K562 (cell line): ENCODE measurements around the gene CCT3. TPM values are rescaled to one million over a fixed set of nuclear protein-coding genes. Genes with fewer than 3 reads are reported as not detected.

Experiments used
- BRF1 ChIP-seq: IDR thresholded peaks from 3 replicates; pipeline ENCODE4 v1.6.1; 2011; ENCODE audit warnings: borderline replicate concordance, mild to moderate bottlenecking; ENCODE audit not compliant: insufficient read length; ENCODE audit errors: extremely low read depth
- CC2D1A ChIP-seq: fragments of 450-650 bp; IDR thresholded peaks from 2 replicates; pipeline ENCODE4 v1.6.1; 2017; ENCODE audit warnings: mild to moderate bottlenecking
- ETV1 ChIP-seq: fragments of 450-650 bp; conservative IDR thresholded peaks from 2 replicates; pipeline ENCODE4 v1.6.1; 2016; ENCODE audit warnings: missing genetic modification characterization, control low read depth, low read depth, missing compliant biosample characterization
- HSF4 ChIP-seq: fragments of 250-450 bp; sonication (Bioruptor Pico); IDR thresholded peaks from 2 replicates; pipeline ENCODE4 v2.1.2; 2022; ENCODE audit warnings: mild to moderate bottlenecking, moderate library complexity, borderline replicate concordance
- KDM4B ChIP-seq, 2 experiments: fragments of 450-650 bp in 1 of 2; sonication (generic) in 1 of 2; IDR thresholded peaks; 2 replicates each; pipeline ENCODE4 v1.6.1; 2016 to 2017; ENCODE audit warnings: borderline replicate concordance in 2 of 2, antibody characterized with exemption in 1 of 2, low read depth in 1 of 2, mild to moderate bottlenecking in 1 of 2
- KLF16 ChIP-seq: IDR thresholded peaks from 2 replicates; pipeline ENCODE4 v1.6.1; 2016; ENCODE audit warnings: antibody characterized with exemption
- NELFE ChIP-seq: IDR thresholded peaks from 2 replicates; pipeline ENCODE4 v1.6.1; 2011; ENCODE audit warnings: mild to moderate bottlenecking; ENCODE audit not compliant: insufficient read depth, insufficient read length
- SMARCE1 ChIP-seq: fragments of 450-650 bp; IDR thresholded peaks from 2 replicates; pipeline ENCODE4 v1.7.1; 2016; ENCODE audit warnings: mild to moderate bottlenecking
- TARDBP ChIP-seq: fragments of 450-650 bp; IDR thresholded peaks from 2 replicates; pipeline ENCODE4 v1.6.1; 2016
- WHSC1 ChIP-seq: IDR thresholded peaks from one replicate; pipeline ENCODE4 v1.6.1; 2012; ENCODE audit warnings: low read length, control low read depth, inconsistent platforms
- XRCC3 ChIP-seq: fragments of 450-650 bp; IDR thresholded peaks from 2 replicates; pipeline ENCODE4 v1.6.1; 2017; ENCODE audit warnings: mild to moderate bottlenecking, moderate library complexity
- YBX1 ChIP-seq: fragments of 450-650 bp; IDR thresholded peaks from 2 replicates; pipeline ENCODE4 v1.7.1; 2016; ENCODE audit warnings: mild to moderate bottlenecking
- ZBTB1 ChIP-seq: sonication (generic); formaldehyde crosslinking; IDR thresholded peaks from 2 replicates; pipeline ENCODE4 v1.8.1; 2023; ENCODE audit warnings: missing genetic modification reagents, low read depth, mild to moderate bottlenecking, borderline replicate concordance
- polyA plus RNA-seq, 8 experiments: library from polyadenylated mRNA; depleted of rRNA in 4 of 8; stranded (reverse) in 5 of 8; unstranded in 3 of 8; fragments of >200 nt; fragmentation: Nextera tagmentation in 2 of 8; fragmentation: Illumina TruSeq in 1 of 8; extraction: Ambion mirVana in 2 of 8; extraction: Trizol in 1 of 8; gene quantifications; 2 replicates each; pipeline versions ENCODE4 v1.2.1 to v1.2.3, GENCODE V29; 2011 to 2014; ENCODE audit warnings: inconsistent platforms in 1 of 8, missing spikeins in 1 of 8
- total RNA-seq, 7 experiments: library from RNA; depleted of rRNA in 6 of 7; stranded (reverse); fragments of >200 nt in 6 of 7; fragmentation: Illumina TruSeq in 2 of 7; extraction: Trizol in 2 of 7; gene quantifications; 2 replicates each; pipeline versions ENCODE4 v1.2.1 to v1.2.3, GENCODE V29; 2011 to 2021; ENCODE audit warnings: low replicate concordance in 1 of 7
- TF ChIP-seq, protein P1 (sequence below): fragments of 200-800 bp; sonication (Bioruptor generic); IDR thresholded peaks from 2 replicates; pipeline ENCODE4 v1.6.1; 2017; ENCODE audit warnings: missing genetic modification characterization, missing compliant biosample characterization
- TF ChIP-seq, protein P2 (sequence below): sonication (generic); formaldehyde crosslinking; IDR thresholded peaks from 2 replicates; pipeline ENCODE4 v1.8.1; 2023; ENCODE audit warnings: mild to moderate bottlenecking, missing genetic modification reagents, moderate library complexity
- TF ChIP-seq, protein P3 (sequence below): fragments of 250-450 bp; sonication (Bioruptor Pico); IDR thresholded peaks from 2 replicates; pipeline ENCODE4 v1.4.0; 2020; ENCODE audit warnings: borderline replicate concordance
- TF ChIP-seq, protein P4 (sequence below): fragments of 250-450 bp; sonication (Bioruptor Pico); IDR thresholded peaks from 2 replicates; pipeline ENCODE4 v1.8.0; 2022; ENCODE audit warnings: moderate library complexity, mild to moderate bottlenecking, inconsistent platforms
- TF ChIP-seq, protein P5 (sequence below): IDR thresholded peaks from 2 replicates; pipeline ENCODE4 v1.6.1; 2011; ENCODE audit warnings: borderline replicate concordance, low read depth, mild to moderate bottlenecking, moderate library complexity, low read length; ENCODE audit not compliant: insufficient read depth, poor library complexity, severe bottlenecking
- TF ChIP-seq, protein P6 (sequence below): fragments of 250-450 bp; sonication (Bioruptor Pico); IDR thresholded peaks from 2 replicates; pipeline ENCODE4 v1.6.1; 2021; ENCODE audit warnings: mild to moderate bottlenecking

Gene CCT3
- total and polyA plus RNA-seq, 9 of the 15 experiments (the other 6 are each of a cell fraction or from before 2014, with no cell fraction given) = 475 to 1,167 (median 610) TPM

DNA sequence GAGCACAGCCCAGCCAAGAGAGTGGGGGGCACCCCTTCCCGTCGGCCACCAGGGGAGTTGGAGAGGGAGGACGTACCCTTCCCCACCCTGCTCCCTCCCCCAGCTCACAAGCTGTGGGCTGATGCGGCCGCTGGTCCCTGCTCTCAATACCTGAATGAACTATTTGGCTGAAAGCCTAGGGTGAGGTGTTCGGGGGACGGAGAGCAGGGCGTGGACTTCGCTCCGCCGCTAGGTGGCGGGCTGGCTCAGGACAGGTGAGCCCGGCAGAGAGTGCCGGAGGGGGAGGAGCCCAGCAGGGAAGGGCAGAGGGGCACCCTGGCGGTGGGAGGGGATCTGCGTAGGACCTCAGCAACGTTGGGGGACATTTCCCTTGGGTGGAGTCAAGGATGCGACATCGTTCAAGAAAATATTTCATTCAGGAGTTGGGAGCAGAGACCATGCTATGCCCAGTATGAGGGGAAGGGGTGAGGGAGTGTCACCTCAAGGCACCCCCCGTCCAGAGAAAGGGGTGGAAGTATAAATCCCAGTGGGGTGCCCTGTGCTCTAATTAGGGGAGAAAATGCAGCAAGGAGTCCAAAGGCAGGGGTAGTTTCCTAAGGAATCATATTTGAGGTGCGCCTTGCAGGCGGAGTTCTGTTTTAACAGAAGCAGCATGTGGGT, 18.9 kb upstream of the CCT3 start (continued):
- TF ChIP-seq, protein P1, sequence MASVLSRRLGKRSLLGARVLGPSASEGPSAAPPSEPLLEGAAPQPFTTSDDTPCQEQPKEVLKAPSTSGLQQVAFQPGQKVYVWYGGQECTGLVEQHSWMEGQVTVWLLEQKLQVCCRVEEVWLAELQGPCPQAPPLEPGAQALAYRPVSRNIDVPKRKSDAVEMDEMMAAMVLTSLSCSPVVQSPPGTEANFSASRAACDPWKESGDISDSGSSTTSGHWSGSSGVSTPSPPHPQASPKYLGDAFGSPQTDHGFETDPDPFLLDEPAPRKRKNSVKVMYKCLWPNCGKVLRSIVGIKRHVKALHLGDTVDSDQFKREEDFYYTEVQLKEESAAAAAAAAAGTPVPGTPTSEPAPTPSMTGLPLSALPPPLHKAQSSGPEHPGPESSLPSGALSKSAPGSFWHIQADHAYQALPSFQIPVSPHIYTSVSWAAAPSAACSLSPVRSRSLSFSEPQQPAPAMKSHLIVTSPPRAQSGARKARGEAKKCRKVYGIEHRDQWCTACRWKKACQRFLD (CRISPR knock-in tag) = no peak
- TF ChIP-seq KLF16 = no peak
- no peak for TF ChIP-seq WHSC1
- TF ChIP-seq, protein P2, sequence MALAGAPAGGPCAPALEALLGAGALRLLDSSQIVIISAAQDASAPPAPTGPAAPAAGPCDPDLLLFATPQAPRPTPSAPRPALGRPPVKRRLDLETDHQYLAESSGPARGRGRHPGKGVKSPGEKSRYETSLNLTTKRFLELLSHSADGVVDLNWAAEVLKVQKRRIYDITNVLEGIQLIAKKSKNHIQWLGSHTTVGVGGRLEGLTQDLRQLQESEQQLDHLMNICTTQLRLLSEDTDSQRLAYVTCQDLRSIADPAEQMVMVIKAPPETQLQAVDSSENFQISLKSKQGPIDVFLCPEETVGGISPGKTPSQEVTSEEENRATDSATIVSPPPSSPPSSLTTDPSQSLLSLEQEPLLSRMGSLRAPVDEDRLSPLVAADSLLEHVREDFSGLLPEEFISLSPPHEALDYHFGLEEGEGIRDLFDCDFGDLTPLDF (CRISPR knock-in tag) = no peak
- TF ChIP-seq ETV1 (tag) = no peak
- TF ChIP-seq HSF4 = no peak
- TF ChIP-seq YBX1 = no peak
- TF ChIP-seq CC2D1A = no peak
- peak; percentile 51; the same call in 1 of the 2 replicates for TF ChIP-seq SMARCE1
- TF ChIP-seq, protein P3, sequence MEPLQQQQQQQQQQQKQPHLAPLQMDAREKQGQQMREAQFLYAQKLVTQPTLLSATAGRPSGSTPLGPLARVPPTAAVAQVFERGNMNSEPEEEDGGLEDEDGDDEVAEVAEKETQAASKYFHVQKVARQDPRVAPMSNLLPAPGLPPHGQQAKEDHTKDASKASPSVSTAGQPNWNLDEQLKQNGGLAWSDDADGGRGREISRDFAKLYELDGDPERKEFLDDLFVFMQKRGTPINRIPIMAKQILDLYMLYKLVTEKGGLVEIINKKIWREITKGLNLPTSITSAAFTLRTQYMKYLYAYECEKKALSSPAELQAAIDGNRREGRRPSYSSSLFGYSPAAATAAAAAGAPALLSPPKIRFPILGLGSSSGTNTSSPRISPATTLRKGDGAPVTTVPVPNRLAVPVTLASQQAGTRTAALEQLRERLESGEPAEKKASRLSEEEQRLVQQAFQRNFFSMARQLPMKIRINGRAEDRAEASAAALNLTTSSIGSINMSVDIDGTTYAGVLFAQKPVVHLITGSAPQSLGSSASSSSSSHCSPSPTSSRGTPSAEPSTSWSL = no peak
- no peak for TF ChIP-seq BRF1
- TF ChIP-seq TARDBP = no peak
- TF ChIP-seq, protein P4, sequence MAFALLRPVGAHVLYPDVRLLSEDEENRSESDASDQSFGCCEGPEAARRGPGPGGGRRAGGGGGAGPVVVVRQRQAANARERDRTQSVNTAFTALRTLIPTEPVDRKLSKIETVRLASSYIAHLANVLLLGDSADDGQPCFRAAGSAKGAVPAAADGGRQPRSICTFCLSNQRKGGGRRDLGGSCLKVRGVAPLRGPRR (CRISPR knock-in tag) = no peak
- TF ChIP-seq, protein P5, sequence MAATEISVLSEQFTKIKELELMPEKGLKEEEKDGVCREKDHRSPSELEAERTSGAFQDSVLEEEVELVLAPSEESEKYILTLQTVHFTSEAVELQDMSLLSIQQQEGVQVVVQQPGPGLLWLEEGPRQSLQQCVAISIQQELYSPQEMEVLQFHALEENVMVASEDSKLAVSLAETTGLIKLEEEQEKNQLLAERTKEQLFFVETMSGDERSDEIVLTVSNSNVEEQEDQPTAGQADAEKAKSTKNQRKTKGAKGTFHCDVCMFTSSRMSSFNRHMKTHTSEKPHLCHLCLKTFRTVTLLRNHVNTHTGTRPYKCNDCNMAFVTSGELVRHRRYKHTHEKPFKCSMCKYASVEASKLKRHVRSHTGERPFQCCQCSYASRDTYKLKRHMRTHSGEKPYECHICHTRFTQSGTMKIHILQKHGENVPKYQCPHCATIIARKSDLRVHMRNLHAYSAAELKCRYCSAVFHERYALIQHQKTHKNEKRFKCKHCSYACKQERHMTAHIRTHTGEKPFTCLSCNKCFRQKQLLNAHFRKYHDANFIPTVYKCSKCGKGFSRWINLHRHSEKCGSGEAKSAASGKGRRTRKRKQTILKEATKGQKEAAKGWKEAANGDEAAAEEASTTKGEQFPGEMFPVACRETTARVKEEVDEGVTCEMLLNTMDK = peak; percentile 95
- no peak for TF ChIP-seq ZBTB1 (CRISPR knock-in tag)
- no peak for TF ChIP-seq XRCC3
- TF ChIP-seq KDM4B (IDR thresholded peaks at IDR 0.05; ENCODE audit: borderline replicate concordance in 2 of 2, low read depth in 1 of 2) = no peak
- TF ChIP-seq, protein P6, sequence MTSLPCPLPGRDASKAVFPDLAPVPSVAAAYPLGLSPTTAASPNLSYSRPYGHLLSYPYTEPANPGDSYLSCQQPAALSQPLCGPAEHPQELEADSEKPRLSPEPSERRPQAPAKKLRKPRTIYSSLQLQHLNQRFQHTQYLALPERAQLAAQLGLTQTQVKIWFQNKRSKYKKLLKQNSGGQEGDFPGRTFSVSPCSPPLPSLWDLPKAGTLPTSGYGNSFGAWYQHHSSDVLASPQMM = no peak
- TF ChIP-seq NELFE = no peak
